Posterior vena cava (tissue), 2 donors: ENCODE measurements around the gene PLEKHA6. TPM values are rescaled to one million over a fixed set of nuclear protein-coding genes. Genes with fewer than 3 reads are reported as not detected.

Source experiments
- total RNA-seq, 2 donors: library from RNA; stranded (reverse); fragmentation: NEBNext Ultra II Directional; extraction: Animal tissue kit (Norgen Biotek cat#: 25700); gene quantifications; one replicate each; pipeline ENCODE4 v1.2.1, GENCODE V29; 2021
- donor health status: DM: yes; HTN: yes; CAD: no.
- donor health status: DM: yes; HTN: yes; CAD: no.

The PLEKHA6 gene
- total RNA-seq, 2 donors from 2014 or later = 13.3 to 23.5 TPM

Other genes with a start within 250 kb of the PLEKHA6 start
- 10 to 100 TPM in 1 of 2 donors, 1 to 10 TPM in 1; 7.4 to 12.3 TPM for gene ETNK2, start 207.9 kb downstream of the PLEKHA6 start, total RNA-seq
- gene REN, start 193.6 kb downstream of the PLEKHA6 start, total RNA-seq = not detected
- gene KISS1, start 163.4 kb downstream of the PLEKHA6 start, total RNA-seq = not detected
- not detected for gene GOLT1A, start 145.9 kb downstream of the PLEKHA6 start, total RNA-seq
- gene PPP1R15B, start 51.9 kb upstream of the PLEKHA6 start, total RNA-seq = 10 to 100 TPM; 33.2 to 45.7 TPM
- gene PIK3C2B, start 134.9 kb upstream of the PLEKHA6 start, total RNA-seq = 10 to 100 TPM; 33.7 to 36.9 TPM
- gene MDM4, start 156.5 kb upstream of the PLEKHA6 start, total RNA-seq = 10 to 100 TPM; 65.1 to 75.9 TPM